Activated naive CD4-positive, alpha-beta T cell treated with anti-CD3 and anti-CD28 coated beads, Interleukin-2, amount 50 U/mL, for 72 hours (primary cell): ENCODE results near the gene RASSF8. TPM values are rescaled to one million over a fixed set of nuclear protein-coding genes. Genes with fewer than 3 reads are reported as not detected.

Source experiments
- ATAC-seq, 2 donors: fragments of 150-1000 bp; cut with Tn5 transposase; 2 replicates each; pipeline ENCODE4 v1.10.0; 2021; ENCODE audit warnings: mild to moderate bottlenecking in 2 of 2, moderate library complexity in 2 of 2
- DNase-seq, 2 donors: peaks; one replicate each; pipeline ENCODE4 v3.0.0; 2021 to 2022; ENCODE audit warnings: low spot score in 2 of 2
- H3K27ac Mint-ChIP-seq, 2 donors: one replicate each; pipeline ENCODE4 v1.8.0; 2022; ENCODE audit warnings: mild to moderate bottlenecking in 2 of 2, mixed read lengths in 2 of 2
- H3K36me3 Mint-ChIP-seq, 2 donors: one replicate each; pipeline ENCODE4 v1.8.0; 2022; ENCODE audit warnings: mixed read lengths in 2 of 2
- H3K9me3 Mint-ChIP-seq, 2 donors: one replicate each; pipeline ENCODE4 v1.8.0; 2022; ENCODE audit warnings: mixed read lengths in 2 of 2
- total RNA-seq, 2 donors: library from RNA; stranded (reverse); gene quantifications; one replicate each; pipeline ENCODE4 v1.2.3, GENCODE V29; 2022

RASSF8 gene
- total RNA-seq, result under 1 TPM; 0.46 to 0.56 TPM

DNA sequence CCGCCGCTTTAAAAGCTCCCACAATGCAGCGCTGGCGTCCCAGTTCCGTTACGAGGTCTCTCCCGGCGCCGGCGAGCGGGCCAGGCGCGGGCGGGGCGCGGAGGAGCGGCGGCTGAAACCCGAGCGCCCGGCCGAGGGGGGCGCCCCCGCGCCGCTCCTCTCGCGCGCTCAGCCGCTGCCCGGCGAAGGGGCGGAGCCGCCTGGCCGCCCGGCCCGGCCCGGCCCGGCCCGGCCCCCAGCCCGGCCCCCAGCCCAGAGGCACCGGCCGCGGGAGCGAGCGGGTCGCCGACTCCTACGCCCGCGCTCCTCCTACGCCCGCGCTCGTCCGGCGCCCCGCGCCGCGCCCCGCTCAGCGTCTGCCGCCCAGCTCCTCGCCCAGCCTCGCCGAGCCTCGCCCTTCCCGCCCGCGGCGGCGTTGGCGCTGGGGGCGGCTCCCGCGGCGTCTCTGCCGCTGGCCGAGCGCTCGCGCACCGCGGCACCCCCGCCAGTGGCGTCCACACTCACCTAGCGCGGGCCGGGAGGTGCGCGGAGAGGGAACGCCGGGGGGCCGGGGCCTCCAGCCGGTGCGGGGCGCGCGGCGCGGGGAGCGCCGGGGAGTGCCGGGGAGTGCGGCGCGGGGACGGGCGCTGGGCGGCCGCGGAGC lies at the start of gene RASSF8:
Gene RASSF8 (plus strand): TSS at position 255 of the 643 bp plus-strand sequence. CDS start 96,662 bp downstream, outside the sequence.
- Mint-ChIP-seq H3K36me3 (no peaks in the 10 kb centered on the region), H3K9me3 (no peaks in the 10 kb centered on the region), H3K27ac (peak within 1 kb of the TSS in 1 of 2 donors; percentile 56)
- peak; percentile 22 to 56 for DNase-seq
- peak; percentile 71 to 80 for ATAC-seq

GRCh38 chr12:25914551-25914950 lies 43.9 kb upstream of the RASSF8 start:
- DNase-seq, result no peak
- no peak for ATAC-seq
- H3K27ac Mint-ChIP-seq, result no peak overlapping the region
- peaks cover 0 to 4% of the 10 kb centered on the region in 2 donors for H3K9me3 Mint-ChIP-seq
- H3K36me3 Mint-ChIP-seq, result no peaks in the 10 kb centered on the region

DNA sequence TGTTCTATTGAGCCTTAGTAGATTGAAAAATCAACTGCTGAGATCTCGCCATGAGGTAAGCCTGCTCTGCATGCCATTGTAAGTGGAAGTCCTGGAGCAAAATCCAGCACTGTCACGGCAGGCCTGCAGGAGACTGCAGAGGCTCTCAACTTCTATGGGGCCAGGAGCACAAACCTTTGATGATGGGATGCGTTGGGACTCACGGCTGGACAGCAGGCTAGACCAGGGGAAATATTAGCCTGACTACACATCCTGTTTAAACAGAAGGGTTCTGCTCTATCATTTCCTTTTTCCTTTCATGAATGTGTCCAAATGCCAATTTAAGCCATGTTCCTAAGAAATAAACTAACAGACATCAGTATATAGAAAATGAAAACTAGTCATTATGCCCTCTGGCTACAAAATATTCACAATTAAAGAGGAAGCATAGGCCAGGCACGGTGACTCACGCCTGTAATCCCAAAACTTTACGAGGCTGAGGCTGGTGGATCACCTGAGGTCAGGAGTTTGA lies 33.9 kb upstream of the RASSF8 start:
- Mint-ChIP-seq H3K9me3 (no peaks in the 10 kb centered on the region), H3K27ac (no peak overlapping the region), H3K36me3 (no peaks in the 10 kb centered on the region)
- DNase-seq (no peak), ATAC-seq (no peak)

GRCh38 chr12:25925064-25925463 lies 33.4 kb upstream of the RASSF8 start:
- no peaks in the 10 kb centered on the region for H3K36me3 Mint-ChIP-seq
- ATAC-seq (no peak), DNase-seq (no peak)
- no peaks in the 10 kb centered on the region for H3K9me3 Mint-ChIP-seq
- H3K27ac Mint-ChIP-seq, result no peak overlapping the region

- no peaks in the 10 kb centered on the region for H3K36me3 Mint-ChIP-seq
- no peak overlapping the region for H3K27ac Mint-ChIP-seq
- H3K9me3 Mint-ChIP-seq, result no peaks in the 10 kb centered on the region
- no peak for DNase-seq
- no peak for ATAC-seq
Observed at GRCh38 chr12:25926536-25926935, 31.9 kb upstream of the RASSF8 start.

DNA sequence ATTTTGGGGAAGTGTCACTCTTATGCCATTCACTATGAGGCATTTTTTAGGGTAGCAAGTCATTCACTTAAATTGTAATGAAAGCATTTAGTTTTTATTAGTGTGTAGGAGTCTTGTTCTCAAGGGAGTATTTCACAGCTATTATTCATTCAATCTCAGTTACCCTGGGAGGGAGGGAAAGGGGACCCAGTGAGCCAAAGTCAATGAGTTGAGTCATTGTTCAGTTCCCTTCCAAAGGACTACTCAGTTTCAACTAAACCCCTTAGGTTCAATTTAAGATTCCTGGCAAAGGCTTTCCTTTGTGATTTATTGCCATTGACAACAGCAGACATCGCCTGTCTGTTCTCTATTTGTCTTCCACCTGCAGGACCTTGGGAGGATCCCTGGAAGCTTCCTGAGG lies 29.3 kb upstream of the RASSF8 start:
- Mint-ChIP-seq H3K36me3 (no peaks in the 10 kb centered on the region), H3K9me3 (no peaks in the 10 kb centered on the region), H3K27ac (no peak overlapping the region)
- DNase-seq (no peak), ATAC-seq (no peak)

DNA sequence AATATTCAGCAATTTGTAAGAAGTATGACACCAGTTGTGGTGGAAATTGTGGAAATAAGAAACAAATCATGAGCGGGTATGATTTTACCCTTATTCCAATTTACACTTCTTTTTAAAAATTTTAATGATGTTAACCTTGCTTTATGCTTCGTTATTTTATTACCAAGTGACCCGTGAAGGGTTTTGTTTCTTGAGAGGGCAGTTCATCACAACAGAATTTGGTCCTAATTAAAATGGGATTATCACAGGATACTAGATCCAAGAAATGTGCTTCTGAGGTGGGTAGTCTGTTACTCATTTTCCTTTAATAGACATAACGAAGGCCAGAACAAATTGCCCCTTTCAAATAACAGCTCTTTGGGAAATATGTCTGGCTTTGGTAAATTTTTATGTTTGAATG lies 25.5 kb upstream of the RASSF8 start:
- DNase-seq, result no peak
- no peaks in the 10 kb centered on the region for H3K36me3 Mint-ChIP-seq
- ATAC-seq, result no peak
- no peak overlapping the region for H3K27ac Mint-ChIP-seq
- H3K9me3 Mint-ChIP-seq, result no peaks in the 10 kb centered on the region

DNA sequence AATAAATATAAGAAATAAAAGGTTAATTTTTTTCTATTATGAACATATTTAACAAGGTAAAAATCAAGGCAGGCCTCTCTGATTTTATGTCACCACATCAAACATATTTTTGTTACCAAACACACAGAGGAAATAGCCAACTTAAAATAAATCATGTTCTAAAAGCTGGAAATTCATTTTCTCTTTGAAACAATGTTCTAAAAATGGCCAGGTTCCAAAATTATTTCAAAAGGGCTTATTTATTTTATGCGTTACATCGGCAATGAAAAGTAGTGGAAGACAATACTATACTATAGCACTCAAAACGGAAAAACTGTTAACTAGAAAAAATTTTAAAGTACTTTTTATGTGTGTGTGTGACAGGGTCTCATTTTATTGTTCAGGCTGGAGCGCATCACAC lies 24.0 kb upstream of the RASSF8 start:
- no peak overlapping the region for H3K27ac Mint-ChIP-seq
- H3K36me3 Mint-ChIP-seq, result no peaks in the 10 kb centered on the region
- H3K9me3 Mint-ChIP-seq, result no peaks in the 10 kb centered on the region
- ATAC-seq (no peak), DNase-seq (no peak)

DNA sequence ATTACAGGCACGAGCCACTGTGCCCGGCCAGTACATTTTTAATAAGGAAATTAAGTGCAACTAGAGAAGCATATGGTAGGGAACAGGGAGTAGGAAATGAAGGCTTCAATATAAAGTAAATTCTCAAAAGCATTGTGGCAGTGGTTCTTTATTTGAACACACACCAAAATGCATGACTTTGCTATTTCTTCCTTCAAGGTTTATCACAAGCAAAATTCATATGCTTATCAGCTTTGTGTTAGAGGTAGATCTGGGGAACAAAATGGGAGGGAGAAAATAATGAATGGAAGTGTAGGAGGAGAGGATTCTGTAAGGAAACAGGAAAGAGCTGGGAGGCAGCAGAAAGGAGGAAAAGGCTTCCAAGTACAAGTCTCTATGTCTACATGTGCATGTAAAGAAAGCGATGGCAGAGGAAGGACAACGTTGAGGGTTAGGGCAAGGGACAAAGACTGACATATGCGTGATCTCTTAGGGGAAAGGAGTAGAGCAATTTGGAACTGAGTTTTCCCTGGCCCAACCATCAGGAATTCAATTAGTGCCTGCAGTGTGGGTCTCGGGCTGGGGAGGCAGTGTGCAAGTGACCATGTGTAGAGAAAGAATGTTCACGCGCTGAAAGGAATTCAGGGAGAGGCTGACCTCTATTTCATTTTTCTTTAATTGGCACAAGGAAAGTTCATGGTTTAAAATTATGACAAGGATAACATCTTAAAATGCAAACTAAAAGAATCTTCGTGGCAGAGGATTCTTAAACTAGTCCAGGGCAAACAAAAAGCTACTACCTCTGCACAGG lies 22.9 kb upstream of the RASSF8 start:
- ATAC-seq (no peak), DNase-seq (no peak)
- H3K27ac Mint-ChIP-seq, result no peak overlapping the region
- peaks cover 0 to under 1% of the 10 kb centered on the region in 2 donors for H3K9me3 Mint-ChIP-seq
- peaks cover 0 to 2% of the 10 kb centered on the region in 2 donors for H3K36me3 Mint-ChIP-seq

- Mint-ChIP-seq H3K27ac (no peak overlapping the region), H3K36me3 (peaks cover 0 to 6% of the 10 kb centered on the region in 2 donors), H3K9me3 (peaks cover 4 to 5% of the 10 kb centered on the region in 2 donors)
- ATAC-seq (no peak), DNase-seq (no peak)
Observed at GRCh38 chr12:25937096-25937495, 21.4 kb upstream of the RASSF8 start.

- DNase-seq (no peak), ATAC-seq (no peak)
- Mint-ChIP-seq H3K27ac (no peak overlapping the region), H3K9me3 (peaks cover 4 to 5% of the 10 kb centered on the region in 2 donors), H3K36me3 (peaks cover 0 to 6% of the 10 kb centered on the region in 2 donors)
Observed at GRCh38 chr12:25938581-25938980, 19.9 kb upstream of the RASSF8 start.

- H3K9me3 Mint-ChIP-seq, result peaks cover 4 to 5% of the 10 kb centered on the region in 2 donors
- DNase-seq (no peak), ATAC-seq (no peak)
- no peak overlapping the region for H3K27ac Mint-ChIP-seq
- H3K36me3 Mint-ChIP-seq, result peaks cover 0 to 6% of the 10 kb centered on the region in 2 donors
Observed at GRCh38 chr12:25939606-25940005, 18.9 kb upstream of the RASSF8 start.

DNA sequence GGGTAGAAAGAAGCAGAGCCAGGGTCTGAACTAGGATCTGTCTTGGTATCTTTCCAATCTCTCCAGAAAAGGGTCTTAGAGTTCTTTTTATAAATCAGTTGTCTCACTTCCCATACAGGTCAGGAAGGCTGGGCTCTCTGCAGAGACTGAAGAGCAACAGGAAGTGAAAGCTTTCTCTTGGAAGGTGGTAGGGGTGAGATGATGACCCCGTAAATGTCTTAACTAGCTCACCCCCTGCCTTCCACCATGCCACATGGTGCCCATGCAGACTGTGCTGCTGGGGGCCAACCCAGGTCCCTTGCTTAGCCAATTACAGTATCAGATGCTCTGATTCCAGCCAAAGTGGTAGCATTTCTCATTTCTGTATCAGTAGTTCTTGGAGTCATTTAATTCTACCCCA lies 17.6 kb upstream of the RASSF8 start:
- no peak for ATAC-seq
- Mint-ChIP-seq H3K27ac (no peak overlapping the region), H3K9me3 (peaks cover 4 to 5% of the 10 kb centered on the region in 2 donors), H3K36me3 (peaks cover 0 to 6% of the 10 kb centered on the region in 2 donors)
- DNase-seq, result no peak

DNA sequence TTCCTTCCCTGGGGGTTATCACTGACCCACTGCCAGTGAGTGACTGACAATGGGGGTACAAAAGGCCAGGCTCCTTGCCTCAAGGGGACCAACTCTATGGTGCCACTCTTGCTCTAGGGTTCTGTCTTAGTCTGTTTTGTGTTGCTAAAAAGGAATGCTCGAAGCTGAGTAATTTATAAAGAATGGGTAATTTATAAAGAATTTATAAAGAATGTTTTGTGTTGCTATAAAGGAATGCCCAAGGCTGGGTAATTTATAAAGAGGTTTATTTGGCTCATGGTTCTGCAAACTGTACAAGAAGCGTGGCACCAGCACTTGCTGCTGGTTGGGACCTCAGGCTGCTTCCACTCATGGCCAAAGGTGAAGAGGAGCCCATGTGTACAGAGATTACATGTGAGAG lies 15.8 kb upstream of the RASSF8 start:
- DNase-seq (no peak), ATAC-seq (no peak)
- Mint-ChIP-seq H3K9me3 (peaks cover 4 to 5% of the 10 kb centered on the region in 2 donors), H3K36me3 (peaks cover 0 to 6% of the 10 kb centered on the region in 2 donors), H3K27ac (no peak overlapping the region)

DNA sequence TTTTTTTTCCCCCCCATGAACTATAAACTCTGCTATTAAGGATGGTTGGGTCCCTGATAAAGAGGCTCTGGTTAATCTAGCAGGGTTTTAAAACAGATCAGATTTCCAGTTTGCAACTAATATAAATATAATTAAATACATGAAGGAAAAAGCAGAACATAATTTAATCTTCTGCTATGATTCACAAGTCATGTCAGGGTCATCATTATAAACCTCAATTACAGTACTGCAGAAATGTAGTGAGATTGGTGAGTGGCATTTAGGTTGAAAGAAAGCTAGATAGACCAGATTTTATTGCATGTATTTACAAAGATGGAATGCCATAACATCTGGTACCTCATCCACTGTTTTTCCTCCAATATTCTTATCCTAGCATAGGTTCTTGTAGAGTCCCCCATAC lies 14.5 kb upstream of the RASSF8 start:
- ATAC-seq (no peak), DNase-seq (no peak)
- Mint-ChIP-seq H3K27ac (no peak overlapping the region), H3K36me3 (peaks cover 0 to 6% of the 10 kb centered on the region in 2 donors), H3K9me3 (peaks cover 4 to 5% of the 10 kb centered on the region in 2 donors)

DNA sequence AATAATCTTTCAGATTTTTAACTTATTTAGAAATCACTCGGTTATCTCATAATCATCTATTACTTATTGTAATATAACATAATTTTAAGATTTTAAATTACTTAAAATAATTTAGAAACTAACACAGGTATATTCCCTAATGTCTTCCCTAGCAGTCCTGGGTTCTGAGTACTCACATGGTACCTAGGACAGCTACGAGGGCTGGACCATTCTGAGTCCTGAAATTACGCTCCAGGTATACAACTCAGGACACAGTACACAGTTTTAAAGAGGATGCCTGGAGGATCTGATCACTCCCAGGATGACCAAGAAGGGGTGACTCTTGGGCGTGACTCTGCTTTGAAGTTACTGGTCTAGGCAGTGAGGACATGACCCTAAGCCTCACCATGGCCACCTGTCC lies 9.1 kb upstream of the RASSF8 start:
- Mint-ChIP-seq H3K27ac (no peak overlapping the region), H3K9me3 (no peaks in the 10 kb centered on the region), H3K36me3 (no peaks in the 10 kb centered on the region)
- DNase-seq (no peak), ATAC-seq (no peak)

GRCh38 chr12:25950329-25951115 lies 8.0 kb upstream of the RASSF8 start:
- Mint-ChIP-seq H3K36me3 (no peaks in the 10 kb centered on the region), H3K9me3 (no peaks in the 10 kb centered on the region), H3K27ac (no peak overlapping the region)
- DNase-seq (no peak), ATAC-seq (peak; percentile 34 to 69)
